Neutrophil (primary cell): ENCODE results near the gene FABP1.

Experiments used
- H3K27ac ChIP-seq: fragments of 200-600 bp; sonication (generic); 2 replicates; pipeline ENCODE4 v1.5.1; 2016; ENCODE audit warnings: mild to moderate bottlenecking, moderate library complexity
- H3K27me3 ChIP-seq: fragments of 200-600 bp; sonication (generic); 2 replicates; pipeline ENCODE4 v1.6.0; 2016; ENCODE audit warnings: mild to moderate bottlenecking
- H3K36me3 ChIP-seq: fragments of 200-600 bp; sonication (generic); 2 replicates; pipeline ENCODE4 v1.5.1; 2017
- H3K4me1 ChIP-seq, 2 experiments: fragments of 200-600 bp in 1 of 2; sonication (generic) in 1 of 2; 1 replicate in 1 of 2; 2 replicates in 1 of 2; pipeline versions ENCODE4 v1.5.1 to v1.6.1; 2013 to 2016; ENCODE audit warnings: low read depth in 1 of 2, low read length in 1 of 2, mild to moderate bottlenecking in 1 of 2, moderate library complexity in 1 of 2; ENCODE audit not compliant: control insufficient read depth in 1 of 2, insufficient read depth in 1 of 2
- H3K4me3 ChIP-seq, 2 experiments: fragments of 200-600 bp in 1 of 2; sonication (generic) in 1 of 2; 1 replicate in 1 of 2; 2 replicates in 1 of 2; pipeline ENCODE4 v1.5.1; 2013 to 2016; ENCODE audit warnings: low read depth in 1 of 2, low read length in 1 of 2, mild to moderate bottlenecking in 1 of 2, moderate library complexity in 1 of 2
- H3K9me3 ChIP-seq: fragments of 200-600 bp; sonication (generic); 2 replicates; pipeline ENCODE4 v1.5.1; 2016
- TF ChIP-seq, protein P1 (sequence below): fragments of 200-600 bp; sonication (generic); IDR thresholded peaks from 2 replicates; pipeline ENCODE4 v1.5.1; 2016; ENCODE audit warnings: antibody characterized with exemption

FABP1 gene

DNA sequence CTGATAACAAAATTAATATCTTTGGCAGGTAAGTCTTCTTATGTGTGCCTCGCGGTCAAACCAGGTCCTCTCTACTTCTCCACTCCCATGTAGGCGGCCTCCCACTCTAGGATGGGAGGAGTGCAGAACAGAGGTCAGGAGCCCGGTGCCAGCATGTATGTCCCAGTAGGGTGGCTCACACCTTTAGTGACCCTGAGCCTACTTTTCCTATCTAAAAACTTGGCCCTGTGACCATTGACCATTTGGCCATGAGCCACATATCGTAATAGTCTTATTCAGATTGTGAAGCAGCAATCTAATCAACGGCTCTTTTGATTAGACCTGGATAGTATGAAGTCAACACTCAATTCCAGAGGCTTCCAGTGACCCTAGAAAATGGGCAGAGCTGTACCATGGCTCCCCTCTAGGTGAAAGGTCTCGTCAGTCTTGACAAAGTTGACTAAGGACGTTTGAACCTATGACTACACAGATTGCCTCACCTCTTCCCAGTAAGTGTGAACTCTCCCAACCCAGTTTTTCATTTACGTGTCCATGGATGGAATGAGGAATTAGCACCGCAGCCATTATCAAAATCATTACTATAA is 17.1 kb upstream of the FABP1 start:
- Histone ChIP-seq H3K27ac (no peak overlapping the region), H3K27me3 (peaks cover 5% of the 10 kb centered on the region), H3K4me1 (no peaks in the 10 kb centered on the region), H3K9me3 (peaks cover 5% of the 10 kb centered on the region), H3K4me3 (no peak overlapping the region), H3K36me3 (no peaks in the 10 kb centered on the region)
- TF ChIP-seq, protein P1, sequence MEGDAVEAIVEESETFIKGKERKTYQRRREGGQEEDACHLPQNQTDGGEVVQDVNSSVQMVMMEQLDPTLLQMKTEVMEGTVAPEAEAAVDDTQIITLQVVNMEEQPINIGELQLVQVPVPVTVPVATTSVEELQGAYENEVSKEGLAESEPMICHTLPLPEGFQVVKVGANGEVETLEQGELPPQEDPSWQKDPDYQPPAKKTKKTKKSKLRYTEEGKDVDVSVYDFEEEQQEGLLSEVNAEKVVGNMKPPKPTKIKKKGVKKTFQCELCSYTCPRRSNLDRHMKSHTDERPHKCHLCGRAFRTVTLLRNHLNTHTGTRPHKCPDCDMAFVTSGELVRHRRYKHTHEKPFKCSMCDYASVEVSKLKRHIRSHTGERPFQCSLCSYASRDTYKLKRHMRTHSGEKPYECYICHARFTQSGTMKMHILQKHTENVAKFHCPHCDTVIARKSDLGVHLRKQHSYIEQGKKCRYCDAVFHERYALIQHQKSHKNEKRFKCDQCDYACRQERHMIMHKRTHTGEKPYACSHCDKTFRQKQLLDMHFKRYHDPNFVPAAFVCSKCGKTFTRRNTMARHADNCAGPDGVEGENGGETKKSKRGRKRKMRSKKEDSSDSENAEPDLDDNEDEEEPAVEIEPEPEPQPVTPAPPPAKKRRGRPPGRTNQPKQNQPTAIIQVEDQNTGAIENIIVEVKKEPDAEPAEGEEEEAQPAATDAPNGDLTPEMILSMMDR: no peak

DNA sequence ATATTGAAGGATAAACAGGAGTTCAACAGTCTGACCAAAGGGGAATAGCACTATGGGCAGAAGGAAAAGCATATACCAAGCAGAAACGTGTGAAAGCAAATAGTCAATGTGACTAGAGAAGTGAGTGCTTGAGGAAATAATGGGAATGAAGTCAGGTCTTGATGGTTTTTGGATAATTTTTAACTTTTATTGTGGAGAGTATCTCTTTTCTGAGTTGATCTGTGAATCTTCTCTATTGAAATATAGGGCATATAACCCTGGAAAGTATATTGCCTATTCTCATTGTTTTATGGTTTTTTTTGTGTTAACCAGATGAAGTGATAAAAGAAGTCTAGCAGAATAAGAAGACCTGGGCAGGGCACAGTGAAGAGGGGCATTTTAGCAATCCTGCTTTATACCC is 16.4 kb upstream of the FABP1 start:
- TF ChIP-seq, protein P1: no peak
- Histone ChIP-seq H3K36me3 (no peaks in the 10 kb centered on the region), H3K4me3 (no peak overlapping the region), H3K9me3 (peaks cover 5% of the 10 kb centered on the region), H3K27me3 (peaks cover 5% of the 10 kb centered on the region), H3K4me1 (no peaks in the 10 kb centered on the region), H3K27ac (no peak overlapping the region)

DNA sequence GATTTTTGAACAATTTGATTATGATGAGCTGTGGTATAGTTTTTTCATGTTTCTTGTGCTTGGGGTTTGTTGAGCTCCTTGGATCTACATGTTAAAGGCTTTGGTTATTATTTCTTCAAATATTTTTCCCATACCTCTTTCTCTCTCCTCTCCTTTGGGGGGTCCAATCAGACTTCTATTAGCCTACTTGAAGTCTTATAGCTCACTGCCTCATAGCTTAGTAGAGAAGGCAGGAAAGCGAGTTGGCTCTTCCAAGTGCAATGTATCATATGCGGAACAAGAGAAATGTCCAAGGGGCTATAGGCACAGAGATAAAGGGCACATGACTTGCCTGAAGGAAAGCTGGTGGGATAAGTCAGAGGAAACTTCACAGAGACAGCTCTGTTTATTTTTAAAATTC is 14.1 kb upstream of the FABP1 start:
- Histone ChIP-seq H3K4me3 (no peak overlapping the region), H3K9me3 (no peaks in the 10 kb centered on the region), H3K36me3 (no peaks in the 10 kb centered on the region), H3K27ac (no peak overlapping the region), H3K4me1 (no peaks in the 10 kb centered on the region), H3K27me3 (peaks cover 17% of the 10 kb centered on the region)
- TF ChIP-seq, protein P1: no peak

DNA sequence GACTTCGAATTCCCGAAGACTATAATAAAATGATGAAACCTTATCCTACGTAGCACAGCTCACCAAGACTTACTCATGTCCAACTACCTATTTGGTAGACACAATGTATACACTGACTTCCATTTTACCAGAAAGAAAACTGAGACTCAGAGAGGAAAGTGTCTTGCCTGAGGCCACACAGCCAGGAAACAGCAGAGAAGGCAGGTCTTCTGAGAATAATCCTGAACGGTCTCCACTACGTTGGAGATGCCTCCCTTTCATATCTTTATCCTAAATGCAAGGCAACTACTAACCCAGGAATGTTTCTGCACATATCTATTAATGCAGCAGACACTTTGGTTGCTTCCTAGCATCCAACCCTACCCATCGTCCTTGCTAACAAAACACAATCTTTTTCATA is 11.9 kb upstream of the FABP1 start:
- TF ChIP-seq, protein P1: no peak

DNA sequence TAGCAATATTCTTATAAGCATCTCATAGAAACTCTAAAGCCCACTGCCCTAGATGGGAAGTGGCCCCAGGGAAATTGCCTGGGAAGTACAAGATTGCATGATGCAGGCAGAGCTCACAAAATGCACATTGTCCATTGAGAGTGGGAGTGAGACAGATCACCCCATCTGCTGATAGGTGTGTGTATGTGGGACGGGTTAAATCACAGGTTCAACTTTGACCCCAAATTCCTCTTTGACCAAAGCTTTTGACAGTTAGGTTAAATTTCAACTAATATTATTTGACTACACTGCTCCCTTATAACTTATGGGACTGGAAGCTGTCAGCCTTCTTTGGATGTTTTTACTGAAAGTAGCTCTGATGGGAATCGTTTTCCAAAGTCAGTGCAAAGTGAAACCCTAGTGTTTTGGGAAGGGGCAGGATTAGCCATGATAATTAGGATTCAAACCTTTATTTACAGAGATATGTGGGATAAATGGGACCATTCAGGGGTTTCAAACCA is 11.4 kb upstream of the FABP1 start:
- Histone ChIP-seq H3K9me3 (no peaks in the 10 kb centered on the region), H3K27me3 (peaks cover 28% of the 10 kb centered on the region), H3K36me3 (no peaks in the 10 kb centered on the region), H3K4me3 (no peak overlapping the region), H3K4me1 (no peaks in the 10 kb centered on the region), H3K27ac (no peak overlapping the region)
- TF ChIP-seq, protein P1: no peak

More for the DNA sequence above, 11.9 kb upstream of the FABP1 start:
- H3K27me3 ChIP-seq: peaks cover 28% of the 10 kb centered on the region
- H3K36me3 ChIP-seq: no peaks in the 10 kb centered on the region
- H3K4me1 ChIP-seq: no peaks in the 10 kb centered on the region
- H3K9me3 ChIP-seq: no peaks in the 10 kb centered on the region
- H3K27ac ChIP-seq: no peak overlapping the region
- H3K4me3 ChIP-seq: no peak overlapping the region
